Naive thymus-derived CD4-positive, alpha-beta T cell (primary cell): ENCODE measurements around the gene BCAS2. TPM values are rescaled to one million over a fixed set of nuclear protein-coding genes. Genes with fewer than 3 reads are reported as not detected.

Source experiments
- ATAC-seq: fragments of 150-1000 bp; cut with Tn5 transposase; 2 replicates; pipeline ENCODE4 v1.10.0; 2021; ENCODE audit warnings: mild to moderate bottlenecking, moderate library complexity
- CTCF ChIA-PET: fragments of 350-600 bp; sonication (Branson Sonifier 250); formaldehyde crosslinking; loops from one replicate; lab custom pipeline; 2021; ENCODE audit warnings: antibody characterized with exemption; lab: Charles Lee
- POLR2A ChIA-PET: fragments of 350-600 bp; sonication (Branson Sonifier 250); formaldehyde crosslinking; loops from one replicate; lab custom pipeline; 2021; ENCODE audit warnings: antibody characterized with exemption, inconsistent platforms; lab: Charles Lee
- DNase-seq, 9 donors: peaks; one replicate each; pipeline versions ENCODE4 v3.0.0 to v3.0.0-alpha.2; 2020 to 2022; ENCODE audit warnings: mixed read lengths in 1 of 9
- H3K27ac ChIP-seq: one replicate; pipeline ENCODE4 v1.7.0; 2013; ENCODE audit warnings: mild to moderate bottlenecking, low read depth, low read length, moderate library complexity
- H3K27me3 ChIP-seq, 2 donors: one replicate each; pipeline ENCODE4 v1.7.0; 2013; ENCODE audit warnings: low read length in 2 of 2, mild to moderate bottlenecking in 2 of 2, moderate library complexity in 2 of 2; ENCODE audit not compliant: control insufficient read depth in 2 of 2, insufficient read depth in 2 of 2
- H3K36me3 ChIP-seq, 3 experiments: 1 replicate in 2 of 3; 2 replicates in 1 of 3; pipeline ENCODE4 v1.7.0; 2013; ENCODE audit warnings: low read length in 3 of 3, mild to moderate bottlenecking in 3 of 3, moderate library complexity in 1 of 3; ENCODE audit not compliant: insufficient read depth in 3 of 3, control insufficient read depth in 2 of 3
- H3K4me1 ChIP-seq, 2 donors: one replicate each; pipeline ENCODE4 v1.7.0; 2013; ENCODE audit warnings: low read length in 2 of 2, mild to moderate bottlenecking in 2 of 2, moderate library complexity in 1 of 2; ENCODE audit not compliant: control insufficient read depth in 2 of 2, insufficient read depth in 2 of 2
- H3K4me3 ChIP-seq: 2 replicates; pipeline ENCODE4 v1.7.0; 2013; ENCODE audit warnings: mild to moderate bottlenecking, low read length
- H3K9me3 ChIP-seq, 3 experiments: 1 replicate in 2 of 3; 2 replicates in 1 of 3; pipeline ENCODE4 v1.7.0; 2013; ENCODE audit warnings: low read length in 3 of 3; ENCODE audit not compliant: control insufficient read depth in 2 of 3
- H3K27ac Mint-ChIP-seq, 9 donors: one replicate each; pipeline ENCODE4 v1.8.0; 2020 to 2022; ENCODE audit warnings: mixed read lengths in 9 of 9, mild to moderate bottlenecking in 8 of 9, moderate library complexity in 5 of 9, inconsistent platforms in 2 of 9
- H3K27me3 Mint-ChIP-seq, 5 donors: one replicate each; pipeline ENCODE4 v1.8.0; 2021 to 2022; ENCODE audit warnings: mixed read lengths in 5 of 5, mild to moderate bottlenecking in 1 of 5
- H3K36me3 Mint-ChIP-seq, 5 donors: one replicate each; pipeline ENCODE4 v1.8.0; 2020 to 2022; ENCODE audit warnings: mixed read lengths in 5 of 5, mild to moderate bottlenecking in 3 of 5, inconsistent platforms in 1 of 5
- H3K4me1 Mint-ChIP-seq, 7 donors: one replicate each; pipeline ENCODE4 v1.8.0; 2020 to 2022; ENCODE audit warnings: mixed read lengths in 7 of 7, mild to moderate bottlenecking in 3 of 7, inconsistent platforms in 1 of 7
- H3K4me3 Mint-ChIP-seq, 10 donors: one replicate each; pipeline ENCODE4 v1.8.0; 2020 to 2022; ENCODE audit warnings: mild to moderate bottlenecking in 10 of 10, mixed read lengths in 10 of 10, moderate library complexity in 6 of 10, inconsistent platforms in 2 of 10
- H3K9me3 Mint-ChIP-seq, 11 donors: one replicate each; pipeline ENCODE4 v1.8.0; 2020 to 2022; ENCODE audit warnings: mixed read lengths in 11 of 11, mild to moderate bottlenecking in 4 of 11, inconsistent platforms in 1 of 11, moderate library complexity in 1 of 11
- intact Hi-C, 2 donors: fragments of 100-400 bp; cut with micrococcal nuclease; formaldehyde crosslinking; loops; one replicate each; pipeline ENCODE4 v1.15.1; 2023
- polyA plus RNA-seq, 2 donors: library from polyadenylated mRNA; unstranded; fragments of 300-500 nt; fragmentation: Illumina TruSeq; gene quantifications; one replicate each; pipeline ENCODE4 v1.2.3, GENCODE V29; 2021
- total RNA-seq, 6 experiments: library from RNA in 5 of 6; stranded (reverse) in 5 of 6; gene quantifications; 1 replicate in 5 of 6; 2 replicates in 1 of 6; pipeline ENCODE4 v1.2.3 and lab custom pipeline; 2021 to 2026

BCAS2 gene
- total and polyA plus RNA-seq, 7 experiments from 2014 or later, result 32.3 to 111 (median 66.3) TPM

- no peaks in the 10 kb centered on the region for H3K27me3 ChIP-seq
- POLR2A ChIA-PET, result no interaction called here
- DNase-seq (no peak), ATAC-seq (no peak)
- no peak overlapping the region for H3K4me3 ChIP-seq
- H3K27ac Mint-ChIP-seq, result no peak overlapping the region
- H3K27me3 Mint-ChIP-seq, result peaks cover 0 to 3% (median 0%) of the 10 kb centered on the region in 5 donors
- H3K4me1 Mint-ChIP-seq, result no peaks in the 10 kb centered on the region
- no peaks in the 10 kb centered on the region for H3K4me1 ChIP-seq
- H3K9me3 Mint-ChIP-seq, result no peaks in the 10 kb centered on the region
- no peak overlapping the region for H3K27ac ChIP-seq
- no peaks in the 10 kb centered on the region for H3K9me3 ChIP-seq
- H3K4me3 Mint-ChIP-seq, result no peak overlapping the region
- no peaks in the 10 kb centered on the region for H3K36me3 ChIP-seq
- intact Hi-C loops, result no loop called here
- no peaks in the 10 kb centered on the region for H3K36me3 Mint-ChIP-seq
- CTCF ChIA-PET, result interaction anchor here (0.6 kb wide), 1 partner anchor 18 kb away, joined by 3 read pairs; no protein-coding TSS in a partner anchor
Observed at GRCh38 chr1:114551400-114551799, 30.0 kb downstream of the BCAS2 start.

GRCh38 chr1:114550336-114550735 is 31.1 kb downstream of the BCAS2 start:
- peaks cover 0 to 3% (median 0%) of the 10 kb centered on the region in 5 donors for H3K27me3 Mint-ChIP-seq
- POLR2A ChIA-PET, result no interaction called here
- intact Hi-C loops, result no loop called here
- H3K4me1 ChIP-seq, result no peaks in the 10 kb centered on the region
- H3K4me3 Mint-ChIP-seq, result no peak overlapping the region
- no peaks in the 10 kb centered on the region for H3K36me3 ChIP-seq
- CTCF ChIA-PET, result interaction anchor here (0.6 kb wide), 1 partner anchor 122 kb away, joined by 3 read pairs; no protein-coding TSS in a partner anchor
- H3K9me3 Mint-ChIP-seq, result no peaks in the 10 kb centered on the region
- no peak overlapping the region for H3K27ac Mint-ChIP-seq
- no peaks in the 10 kb centered on the region for H3K9me3 ChIP-seq
- DNase-seq (no peak), ATAC-seq (no peak)
- no peak overlapping the region for H3K27ac ChIP-seq
- H3K4me3 ChIP-seq, result no peak overlapping the region
- no peaks in the 10 kb centered on the region for H3K27me3 ChIP-seq
- no peaks in the 10 kb centered on the region for H3K4me1 Mint-ChIP-seq
- H3K36me3 Mint-ChIP-seq, result no peaks in the 10 kb centered on the region

GRCh38 chr1:114549137-114549536 is 32.3 kb downstream of the BCAS2 start:
- no peaks in the 10 kb centered on the region for H3K4me1 ChIP-seq
- Mint-ChIP-seq H3K27ac (no peak overlapping the region), H3K36me3 (peaks cover 0 to 6% (median 0%) of the 10 kb centered on the region in 5 donors), H3K4me3 (no peak overlapping the region), H3K4me1 (no peaks in the 10 kb centered on the region), H3K27me3 (peaks cover 0 to 3% (median 0%) of the 10 kb centered on the region in 5 donors), H3K9me3 (no peaks in the 10 kb centered on the region)
- H3K36me3 ChIP-seq, result no peaks in the 10 kb centered on the region
- intact Hi-C loops, result no loop called here
- CTCF ChIA-PET, result no interaction called here
- H3K9me3 ChIP-seq, result no peaks in the 10 kb centered on the region
- POLR2A ChIA-PET, result no interaction called here
- DNase-seq (no peak), ATAC-seq (no peak)
- no peak overlapping the region for H3K27ac ChIP-seq
- no peak overlapping the region for H3K4me3 ChIP-seq
- no peaks in the 10 kb centered on the region for H3K27me3 ChIP-seq

- intact Hi-C loops, result no loop called here
- no peaks in the 10 kb centered on the region for H3K4me1 ChIP-seq
- ATAC-seq (no peak), DNase-seq (no peak)
- no peaks in the 10 kb centered on the region for H3K9me3 Mint-ChIP-seq
- POLR2A ChIA-PET, result no interaction called here
- CTCF ChIA-PET, result no interaction called here
- no peak overlapping the region for H3K4me3 Mint-ChIP-seq
- no peak overlapping the region for H3K27ac ChIP-seq
- H3K9me3 ChIP-seq, result no peaks in the 10 kb centered on the region
- H3K4me3 ChIP-seq, result no peak overlapping the region
- no peaks in the 10 kb centered on the region for H3K36me3 ChIP-seq
- H3K27me3 Mint-ChIP-seq, result peaks cover 0 to 3% (median 0%) of the 10 kb centered on the region in 5 donors
- H3K27me3 ChIP-seq, result no peaks in the 10 kb centered on the region
- H3K27ac Mint-ChIP-seq, result no peak overlapping the region
- H3K36me3 Mint-ChIP-seq, result peaks cover 0 to 6% (median 0%) of the 10 kb centered on the region in 5 donors
- no peaks in the 10 kb centered on the region for H3K4me1 Mint-ChIP-seq
Observed at GRCh38 chr1:114547076-114547475, 34.3 kb downstream of the BCAS2 start.

- DNase-seq, result no peak
- no peaks in the 10 kb centered on the region for H3K9me3 ChIP-seq
- no peaks in the 10 kb centered on the region for H3K4me1 Mint-ChIP-seq
- no peaks in the 10 kb centered on the region for H3K27me3 Mint-ChIP-seq
- H3K4me1 ChIP-seq, result no peaks in the 10 kb centered on the region
- H3K27ac Mint-ChIP-seq, result no peak overlapping the region
- no peaks in the 10 kb centered on the region for H3K36me3 ChIP-seq
- no peak overlapping the region for H3K4me3 ChIP-seq
- H3K36me3 Mint-ChIP-seq, result peaks cover 0 to 6% (median 0%) of the 10 kb centered on the region in 5 donors
- no peak for ATAC-seq
- H3K27ac ChIP-seq, result no peak overlapping the region
- no peak overlapping the region for H3K4me3 Mint-ChIP-seq
- H3K9me3 Mint-ChIP-seq, result no peaks in the 10 kb centered on the region
- ChIA-PET CTCF (no interaction called here), POLR2A (no interaction called here)
- intact Hi-C loops, result no loop called here
- H3K27me3 ChIP-seq, result no peaks in the 10 kb centered on the region
Observed at GRCh38 chr1:114545796-114546195, 35.6 kb downstream of the BCAS2 start.

GRCh38 chr1:114545315-114545714 is 36.1 kb downstream of the BCAS2 start:
- DNase-seq, result no peak
- Histone ChIP-seq H3K4me1 (no peaks in the 10 kb centered on the region), H3K4me3 (no peak overlapping the region), H3K36me3 (no peaks in the 10 kb centered on the region), H3K27me3 (no peaks in the 10 kb centered on the region), H3K9me3 (no peaks in the 10 kb centered on the region), H3K27ac (no peak overlapping the region)
- intact Hi-C loops, result no loop called here
- H3K27ac Mint-ChIP-seq, result no peak overlapping the region
- no peaks in the 10 kb centered on the region for H3K9me3 Mint-ChIP-seq
- H3K4me3 Mint-ChIP-seq, result no peak overlapping the region
- ChIA-PET POLR2A (no interaction called here), CTCF (no interaction called here)
- H3K4me1 Mint-ChIP-seq, result no peaks in the 10 kb centered on the region
- ATAC-seq, result no peak
- no peaks in the 10 kb centered on the region for H3K27me3 Mint-ChIP-seq
- peaks cover 0 to 6% (median 0%) of the 10 kb centered on the region in 5 donors for H3K36me3 Mint-ChIP-seq

- Histone ChIP-seq H3K9me3 (no peaks in the 10 kb centered on the region), H3K4me3 (no peak overlapping the region), H3K4me1 (no peaks in the 10 kb centered on the region), H3K36me3 (no peaks in the 10 kb centered on the region), H3K27ac (no peak overlapping the region), H3K27me3 (no peaks in the 10 kb centered on the region)
- no peak for ATAC-seq
- Mint-ChIP-seq H3K36me3 (peaks cover 0 to 6% (median 0%) of the 10 kb centered on the region in 5 donors), H3K4me1 (no peaks in the 10 kb centered on the region), H3K4me3 (no peak overlapping the region), H3K9me3 (no peaks in the 10 kb centered on the region), H3K27ac (no peak overlapping the region), H3K27me3 (no peaks in the 10 kb centered on the region)
- intact Hi-C loops, result no loop called here
- no peak for DNase-seq
- ChIA-PET CTCF (no interaction called here), POLR2A (no interaction called here)
Observed at GRCh38 chr1:114540821-114541220, 40.6 kb downstream of the BCAS2 start.
